Measurements from ENCODE around the gene LMBRD1. TPM values are rescaled to one million over a fixed set of nuclear protein-coding genes. Genes with fewer than 3 reads are reported as not detected.

The LMBRD1 gene
- 16.5 and 36.1 TPM in 2 replicates for total RNA-seq

GRCh38 chr6:69796642-69797390 lies at the start of gene LMBRD1:
TSS of gene LMBRD1 (minus strand) at chr6:69797010. CDS start at chr6:69796881, 129 bp downstream.

Other genes with a start within 250 kb of the LMBRD1 start
- gene COL19A1, start 69.5 kb upstream of the LMBRD1 start, total RNA-seq, result under 0.01 and 1.4 TPM in 2 replicates